IMR-90 (cell line): Measurements from ENCODE around the gene ADD3. TPM values are rescaled to one million over a fixed set of nuclear protein-coding genes. Genes with fewer than 3 reads are reported as not detected.

Source experiments
- ATAC-seq: fragments of 200-7000 bp; cut with Tn5 transposase; 2 replicates; pipeline ENCODE4 v1.9.1; 2020; ENCODE audit warnings: low read depth, mild to moderate bottlenecking, moderate library complexity
- BruUV-seq: library from RNA; stranded (reverse); fragments of 400-500 nt; replicated peaks from 2 replicates; lab custom pipeline; 2021; lab: Mats Ljungman, UMichigan
- CTCF ChIA-PET: fragments of 300-600 bp; formaldehyde crosslinking; extraction: SDS; loops from one replicate; lab custom pipeline; 2021; ENCODE audit warnings: antibody characterized with exemption; lab: Yijun Ruan, JAX
- POLR2A ChIA-PET: fragments of 300-600 bp; sonication (Branson Sonifier 250); formaldehyde crosslinking; loops from one replicate; lab custom pipeline; 2022; ENCODE audit warnings: antibody characterized with exemption; ENCODE audit not compliant: unreplicated experiment; lab: Charles Lee
- DNase-seq: peaks from one replicate; pipeline ENCODE4 v3.0.0; 2013
- H2AFZ ChIP-seq: replicated peaks from 2 replicates; pipeline ENCODE3; 2013; ENCODE audit warnings: low read length, mild to moderate bottlenecking; ENCODE audit not compliant: poor library complexity
- H2AK5ac ChIP-seq: 2 replicates; pipeline ENCODE4 v1.6.1; 2013; ENCODE audit warnings: low read depth, low read length, inconsistent platforms
- H2AK9ac ChIP-seq: replicated peaks from 2 replicates; pipeline ENCODE3; 2013; ENCODE audit warnings: mild to moderate bottlenecking, low read depth, low read length, moderate library complexity; ENCODE audit not compliant: poor library complexity
- H2BK120ac ChIP-seq: 2 replicates; pipeline ENCODE4 v1.6.1; 2013; ENCODE audit warnings: low read depth, low read length, inconsistent platforms
- H2BK15ac ChIP-seq: 3 replicates; pipeline ENCODE4 v1.6.1; 2013; ENCODE audit warnings: low read depth, low read length, inconsistent platforms
- H2BK20ac ChIP-seq: 2 replicates; pipeline ENCODE4 v1.6.1; 2013; ENCODE audit warnings: low read depth, mild to moderate bottlenecking, inconsistent platforms, low read length, moderate library complexity
- H2BK5ac ChIP-seq: 2 replicates; pipeline ENCODE4 v1.6.1; 2013; ENCODE audit warnings: mild to moderate bottlenecking, low read depth, low read length, inconsistent platforms; ENCODE audit not compliant: poor library complexity, severe bottlenecking
- H3K14ac ChIP-seq: replicated peaks from 2 replicates; pipeline ENCODE4 v1.6.1; 2013; ENCODE audit warnings: low read depth, low read length, inconsistent platforms
- H3K18ac ChIP-seq: 2 replicates; pipeline ENCODE4 v1.6.1; 2013; ENCODE audit warnings: low read depth, low read length, control low read depth
- H3K23ac ChIP-seq: 2 replicates; pipeline ENCODE4 v1.6.1; 2013; ENCODE audit warnings: low read depth, low read length, inconsistent platforms
- H3K27ac ChIP-seq: 2 replicates; pipeline ENCODE4 v1.5.1; 2013; ENCODE audit warnings: mild to moderate bottlenecking, control low read depth, low read length; ENCODE audit not compliant: insufficient read depth
- H3K27me3 ChIP-seq: 2 replicates; pipeline ENCODE4 v1.6.1; 2013; ENCODE audit warnings: low read length; ENCODE audit not compliant: control insufficient read depth, insufficient read depth
- H3K36me3 ChIP-seq: 2 replicates; pipeline ENCODE4 v1.6.1; 2013; ENCODE audit warnings: low read length, mixed read lengths; ENCODE audit not compliant: control insufficient read depth, insufficient read depth
- H3K4ac ChIP-seq: 2 replicates; pipeline ENCODE4 v1.6.1; 2013; ENCODE audit warnings: low read depth, low read length, inconsistent platforms
- H3K4me1 ChIP-seq: 2 replicates; pipeline ENCODE4 v1.6.1; 2013; ENCODE audit warnings: low read length, mixed read lengths; ENCODE audit not compliant: control insufficient read depth, insufficient read depth
- H3K4me2 ChIP-seq: 2 replicates; pipeline ENCODE4 v1.6.1; 2013; ENCODE audit warnings: low read depth, mild to moderate bottlenecking, control low read depth, low read length, moderate library complexity
- H3K4me3 ChIP-seq: 2 replicates; pipeline ENCODE4 v1.5.1; 2013; ENCODE audit warnings: low read depth, mild to moderate bottlenecking, control low read depth, low read length, moderate library complexity; ENCODE audit not compliant: insufficient read depth
- H3K56ac ChIP-seq: 2 replicates; pipeline ENCODE4 v1.6.1; 2013; ENCODE audit warnings: low read length, inconsistent platforms; ENCODE audit not compliant: insufficient read depth; ENCODE audit errors: extremely low read depth
- H3K79me1 ChIP-seq, 2 experiments: 2 replicates each; pipeline ENCODE4 v1.6.1; 2013; ENCODE audit warnings: low read length in 2 of 2, inconsistent platforms in 1 of 2, low read depth in 1 of 2
- H3K9ac ChIP-seq: 2 replicates; pipeline ENCODE4 v1.6.1; 2013; ENCODE audit warnings: low read depth, low read length, control low read depth
- H3K9me1 ChIP-seq: 2 replicates; pipeline ENCODE4 v1.6.1; 2013; ENCODE audit warnings: low read length, inconsistent platforms; ENCODE audit not compliant: insufficient read depth
- H3K9me3 ChIP-seq: 2 replicates; pipeline ENCODE4 v1.6.1; 2013; ENCODE audit warnings: low read length; ENCODE audit not compliant: control insufficient read depth, insufficient read depth
- H4K20me1 ChIP-seq: 2 replicates; pipeline ENCODE4 v1.6.1; 2013; ENCODE audit warnings: low read length, inconsistent platforms; ENCODE audit not compliant: insufficient read depth
- H4K5ac ChIP-seq: 2 replicates; pipeline ENCODE4 v1.6.1; 2013; ENCODE audit warnings: mild to moderate bottlenecking, low read depth, low read length, control low read depth
- H4K8ac ChIP-seq, 2 experiments: 2 replicates each; pipeline ENCODE4 v1.6.1; 2013; ENCODE audit warnings: low read depth in 2 of 2, low read length in 2 of 2, control low read depth in 1 of 2, inconsistent platforms in 1 of 2
- H4K91ac ChIP-seq: 2 replicates; pipeline ENCODE4 v1.6.1; 2013; ENCODE audit warnings: low read depth, low read length, inconsistent platforms; ENCODE audit not compliant: insufficient read depth
- CEBPB ChIP-seq: IDR thresholded peaks from 2 replicates; pipeline ENCODE4 v1.6.1; 2012; ENCODE audit warnings: low read depth, low read length, improper control_type of control experiment
- CHD1 ChIP-seq: IDR thresholded peaks from 2 replicates; pipeline ENCODE4 v1.6.1; 2012; ENCODE audit warnings: low read depth, low read length, improper control_type of control experiment
- dilution Hi-C: fragments of 300-500 bp; cut with HindIII; formaldehyde crosslinking; loops from one replicate; pipeline ENCODE4 v1.14.3; 2018; ENCODE audit warnings: low sequenced_read_pairs; ENCODE audit not compliant: unreplicated experiment
- in situ Hi-C: fragments of 300-500 bp; cut with MboI; formaldehyde crosslinking; loops from 3 replicates; pipeline ENCODE4 v1.14.3; 2019; ENCODE audit warnings: low sequenced_read_pairs, inconsistent platforms, mixed read lengths
- intact Hi-C: fragments of 100-400 bp; cut with micrococcal nuclease; formaldehyde crosslinking; loops from 2 replicates; pipeline ENCODE4 v1.10.0; 2022
- polyA plus RNA-seq, 3 experiments: library from polyadenylated mRNA; depleted of rRNA; stranded (reverse); fragments of >200 nt; gene quantifications; 2 replicates each; pipeline ENCODE4 v1.2.3, GENCODE V29; 2012; ENCODE audit warnings: low replicate concordance in 1 of 3
- total RNA-seq: library from RNA; depleted of rRNA; stranded (reverse); fragments of >200 nt; gene quantifications from 2 replicates; pipeline ENCODE4 v1.2.3, GENCODE V29; 2012

ADD3 gene
- total and polyA plus RNA-seq, 2 of the 4 experiments (the other 2 are of a cell fraction) = 138 to 212 TPM

- 0 out of 2 replicates have a peak overlapping the region, but pooled peaks have one; percentile 5 for H4K91ac ChIP-seq
- peak overlapping the region; percentile 38; the same call in 1 of the 2 replicates for H3K27ac ChIP-seq
- H3K9ac ChIP-seq = no peak overlapping the region
- H3K4me3 ChIP-seq = no peak overlapping the region
- POLR2A ChIA-PET = no interaction called here
- H3K14ac ChIP-seq = peak overlapping the region; percentile 13
- BruUV-seq = no TSS peak
- in situ Hi-C loops (no loop called here), dilution Hi-C loops (no loop called here), intact Hi-C loops (no loop called here)
- H3K18ac ChIP-seq = peak overlapping the region; percentile 1; the same call in 1 of the 2 replicates
- H2BK120ac ChIP-seq = peak overlapping the region; percentile 15
- H2BK15ac ChIP-seq = no peak overlapping the region
- CTCF ChIA-PET = no interaction called here
- H3K9me3 ChIP-seq = no peaks in the 10 kb centered on the region
- no peak overlapping the region for H4K5ac ChIP-seq
- peaks cover 15 to 62% of the 10 kb centered on the region in 2 experiments for H3K79me1 ChIP-seq
- no peak overlapping the region for H4K8ac ChIP-seq
- no peak overlapping the region for H2AFZ ChIP-seq
- peaks cover 9% of the 10 kb centered on the region; the same call in 1 of the 2 replicates for H3K9me1 ChIP-seq
- H3K27me3 ChIP-seq = no peaks in the 10 kb centered on the region
- H3K56ac ChIP-seq = no peak overlapping the region
- H2BK5ac ChIP-seq = peak overlapping the region; percentile 83
- ATAC-seq = peak; percentile 35
- H3K36me3 ChIP-seq = no peaks in the 10 kb centered on the region
- peak overlapping the region; percentile 38; the same call in 1 of the 2 replicates for H3K4ac ChIP-seq
- H3K23ac ChIP-seq = peak overlapping the region; percentile 64; the same call in 1 of the 2 replicates
- H3K4me1 ChIP-seq = peaks cover 17% of the 10 kb centered on the region
- no peak overlapping the region for H2AK5ac ChIP-seq
- H2BK20ac ChIP-seq = peak overlapping the region; percentile 23; the same call in 1 of the 2 replicates
- peak; percentile 68 for DNase-seq
- no peak overlapping the region for H2AK9ac ChIP-seq
- TF ChIP-seq CHD1 = no peak
- peak; percentile 92 for TF ChIP-seq CEBPB
- 0 out of 2 replicates have a peak, but pooled peaks cover 6% of the 10 kb centered on the region for H4K20me1 ChIP-seq
- peak overlapping the region; percentile 37 for H3K4me2 ChIP-seq
These were observed 69.0 kb downstream of the ADD3 start for GRCh38 chr10:110076559-110077318.
